K562 (cell line): ENCODE data around the gene TPRX2.

Experiments
- GATA2 ChIP-seq: sonication (generic); formaldehyde crosslinking; IDR thresholded peaks from 2 replicates; pipeline ENCODE4 v1.4.0; 2020; ENCODE audit warnings: mild to moderate bottlenecking, missing genetic modification reagents
- HLTF ChIP-seq: fragments of 450-650 bp; IDR thresholded peaks from 2 replicates; pipeline ENCODE4 v1.6.1; 2016
- NRF1 ChIP-seq, 2 experiments: fragments of 450-650 bp; IDR thresholded peaks in 1 of 2; conservative IDR thresholded peaks in 1 of 2; 2 replicates each; pipeline ENCODE4 v1.6.1; 2014; ENCODE audit warnings: mild to moderate bottlenecking in 2 of 2

- TF ChIP-seq HLTF (no peak), NRF1 (conservative IDR thresholded peaks at IDR 0.05 in 1 of 2, IDR thresholded peaks at IDR 0.05 in 1 of 2) (no peak), GATA2 (no peak)
Observed at GRCh38 chr19:47863514-47863936, 4.5 kb downstream of the TPRX2 start.
